Endothelial cell (in vitro differentiated cells): ENCODE measurements around the gene SDCCAG8. TPM values are rescaled to one million over a fixed set of nuclear protein-coding genes. Genes with fewer than 3 reads are reported as not detected.

Experiments
- DNase-seq: peaks from one replicate; pipeline ENCODE4 v3.0.0; 2021; ENCODE audit warnings: low spot score
- H3K27ac Mint-ChIP-seq: one replicate; pipeline ENCODE4 v1.8.0; 2021; ENCODE audit warnings: mixed read lengths, inconsistent platforms; ENCODE audit not compliant: unreplicated experiment
- H3K27me3 Mint-ChIP-seq: one replicate; pipeline ENCODE4 v1.8.0; 2021; ENCODE audit warnings: mild to moderate bottlenecking, moderate library complexity, mixed read lengths, inconsistent platforms; ENCODE audit not compliant: unreplicated experiment
- H3K36me3 Mint-ChIP-seq: one replicate; pipeline ENCODE4 v1.8.0; 2021; ENCODE audit warnings: mild to moderate bottlenecking, low read depth, mixed read lengths, inconsistent platforms; ENCODE audit not compliant: unreplicated experiment
- H3K4me1 Mint-ChIP-seq: one replicate; pipeline ENCODE4 v1.8.0; 2021; ENCODE audit warnings: mild to moderate bottlenecking, mixed read lengths, inconsistent platforms; ENCODE audit not compliant: unreplicated experiment
- H3K4me3 Mint-ChIP-seq: one replicate; pipeline ENCODE4 v1.8.0; 2021; ENCODE audit warnings: mild to moderate bottlenecking, mixed read lengths, inconsistent platforms; ENCODE audit not compliant: unreplicated experiment
- H3K9me3 Mint-ChIP-seq: one replicate; pipeline ENCODE4 v1.8.0; 2021; ENCODE audit warnings: mixed read lengths, inconsistent platforms; ENCODE audit not compliant: unreplicated experiment
- total RNA-seq: library from RNA; stranded (reverse); fragmentation: NEBNext Ultra II Directional; extraction: Animal tissue kit (Norgen Biotek cat#: 25700); gene quantifications from one replicate; pipeline ENCODE4 v1.2.1, GENCODE V29; 2021; ENCODE audit not compliant: unreplicated experiment
- TF ChIP-seq, protein P1 (sequence below): fragments of 200-600 bp; sonication (generic); IDR thresholded peaks from one replicate; pipeline ENCODE4 v1.5.0; 2021; ENCODE audit warnings: antibody characterized with exemption; ENCODE audit not compliant: unreplicated experiment

SDCCAG8 gene
- total RNA-seq, 1 donor from 2014 or later = 41.9 TPM

- peak overlapping the region; percentile 97 for H3K27ac Mint-ChIP-seq
- no peaks in the 10 kb centered on the region for H3K9me3 Mint-ChIP-seq
- TF ChIP-seq, protein P1, sequence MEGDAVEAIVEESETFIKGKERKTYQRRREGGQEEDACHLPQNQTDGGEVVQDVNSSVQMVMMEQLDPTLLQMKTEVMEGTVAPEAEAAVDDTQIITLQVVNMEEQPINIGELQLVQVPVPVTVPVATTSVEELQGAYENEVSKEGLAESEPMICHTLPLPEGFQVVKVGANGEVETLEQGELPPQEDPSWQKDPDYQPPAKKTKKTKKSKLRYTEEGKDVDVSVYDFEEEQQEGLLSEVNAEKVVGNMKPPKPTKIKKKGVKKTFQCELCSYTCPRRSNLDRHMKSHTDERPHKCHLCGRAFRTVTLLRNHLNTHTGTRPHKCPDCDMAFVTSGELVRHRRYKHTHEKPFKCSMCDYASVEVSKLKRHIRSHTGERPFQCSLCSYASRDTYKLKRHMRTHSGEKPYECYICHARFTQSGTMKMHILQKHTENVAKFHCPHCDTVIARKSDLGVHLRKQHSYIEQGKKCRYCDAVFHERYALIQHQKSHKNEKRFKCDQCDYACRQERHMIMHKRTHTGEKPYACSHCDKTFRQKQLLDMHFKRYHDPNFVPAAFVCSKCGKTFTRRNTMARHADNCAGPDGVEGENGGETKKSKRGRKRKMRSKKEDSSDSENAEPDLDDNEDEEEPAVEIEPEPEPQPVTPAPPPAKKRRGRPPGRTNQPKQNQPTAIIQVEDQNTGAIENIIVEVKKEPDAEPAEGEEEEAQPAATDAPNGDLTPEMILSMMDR = no peak
- H3K4me3 Mint-ChIP-seq = peak overlapping the region; percentile 100
- peaks cover 8% of the 10 kb centered on the region for H3K27me3 Mint-ChIP-seq
- DNase-seq = no peak
- H3K36me3 Mint-ChIP-seq = peaks cover 9% of the 10 kb centered on the region
- H3K4me1 Mint-ChIP-seq = peaks cover 34% of the 10 kb centered on the region
Observed at GRCh38 chr1:243253926-243254232, 2.0 kb upstream of the SDCCAG8 start.

DNA sequence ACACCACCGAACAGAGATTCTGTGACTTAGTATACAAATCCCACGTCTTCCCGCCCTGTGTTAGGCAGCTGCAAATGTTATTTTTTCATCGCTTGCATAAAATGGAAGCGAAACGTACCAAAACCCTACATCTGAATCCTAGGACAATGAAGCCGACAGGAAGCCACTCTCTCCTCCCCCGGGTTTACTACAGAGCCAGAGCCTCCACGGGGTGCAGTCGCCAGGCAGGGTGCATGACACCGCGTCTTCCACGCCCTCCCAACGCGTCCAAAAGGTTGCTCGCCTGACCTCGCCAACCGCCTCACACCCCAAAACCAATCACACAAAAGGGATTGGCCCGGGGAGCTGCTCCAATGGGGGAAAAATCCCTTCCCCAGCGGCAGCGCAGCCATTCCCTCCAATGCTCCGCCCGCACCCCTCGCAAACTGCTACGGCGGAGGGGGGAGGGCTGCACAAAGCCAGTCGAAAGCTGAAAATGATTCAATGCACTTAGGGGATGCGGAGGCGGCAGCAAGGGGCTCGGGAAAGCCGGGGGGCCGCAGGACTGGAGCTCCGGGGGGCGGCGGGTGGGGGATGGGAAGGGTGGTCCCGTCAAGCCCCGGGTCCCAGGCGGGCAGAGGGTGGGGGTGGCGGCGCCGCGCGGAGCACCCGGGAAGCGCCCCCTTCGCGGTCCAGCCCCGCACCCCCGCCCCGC, 1.5 kb upstream of the SDCCAG8 start:
- H3K4me3 Mint-ChIP-seq = peak overlapping the region; percentile 100
- TF ChIP-seq, protein P1 = no peak
- peak; percentile 54 for DNase-seq
- no peaks in the 10 kb centered on the region for H3K9me3 Mint-ChIP-seq
- peaks cover 35% of the 10 kb centered on the region for H3K4me1 Mint-ChIP-seq
- peaks cover 9% of the 10 kb centered on the region for H3K36me3 Mint-ChIP-seq
- H3K27me3 Mint-ChIP-seq = peaks cover 8% of the 10 kb centered on the region
- H3K27ac Mint-ChIP-seq = peak overlapping the region; percentile 97

DNA sequence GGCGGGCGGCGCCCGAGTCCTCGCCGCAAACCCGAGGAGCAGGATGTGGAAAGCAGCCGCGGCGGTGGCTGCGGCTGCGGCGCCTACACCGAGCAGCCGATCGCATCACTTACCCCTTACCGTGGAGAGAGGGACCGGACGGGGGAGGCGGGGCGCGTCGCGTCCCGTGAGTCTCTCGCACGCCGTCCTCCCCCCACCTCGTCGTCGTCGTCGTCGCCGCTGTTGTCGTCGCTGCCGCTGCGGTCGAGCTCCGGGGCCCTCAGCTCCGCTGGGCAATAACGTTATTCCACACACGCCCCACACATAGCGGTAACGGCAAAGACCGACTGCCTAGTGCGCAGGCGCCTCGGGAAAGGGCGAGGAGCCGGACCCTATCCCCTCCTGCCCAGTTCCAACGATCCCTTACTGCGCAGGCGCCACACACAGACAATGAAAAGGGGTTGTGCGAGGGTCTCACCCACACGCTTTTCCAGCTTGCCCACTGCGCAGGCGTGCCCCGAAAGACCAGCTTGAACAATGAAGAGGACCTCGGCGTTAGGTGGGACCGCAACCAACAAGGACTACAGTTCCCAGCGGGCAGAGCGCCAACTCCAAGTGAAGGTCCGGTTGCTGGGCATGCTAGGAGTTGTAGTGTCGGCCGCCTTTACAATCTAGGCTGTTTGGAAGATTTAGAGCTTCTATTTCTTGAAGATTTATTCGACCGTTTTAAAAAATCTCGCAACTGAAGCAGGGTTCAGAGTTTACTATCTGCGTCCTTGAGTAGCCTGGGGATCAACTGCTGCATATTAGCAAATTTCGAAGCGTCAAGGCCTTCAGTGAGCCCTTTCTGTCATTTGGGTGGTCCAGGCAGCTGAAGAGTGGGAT, 682 bp upstream of the SDCCAG8 start, which contains the start of gene CEP170:
TSS of gene CEP170 (minus strand) at position 355 of the 864 bp plus-strand sequence. CDS start 30,001 bp downstream, outside the sequence.
- Mint-ChIP-seq H3K4me3 (peak within 1 kb of the TSS; percentile 100), H3K27ac (peak within 1 kb of the TSS; percentile 98), H3K4me1 (peaks cover 33% of the 10 kb centered on the region), H3K27me3 (peaks cover 8% of the 10 kb centered on the region), H3K9me3 (no peaks in the 10 kb centered on the region), H3K36me3 (peaks cover 9% of the 10 kb centered on the region)
- DNase-seq = peak; percentile 98
- TF ChIP-seq, protein P1 = no peak

DNA sequence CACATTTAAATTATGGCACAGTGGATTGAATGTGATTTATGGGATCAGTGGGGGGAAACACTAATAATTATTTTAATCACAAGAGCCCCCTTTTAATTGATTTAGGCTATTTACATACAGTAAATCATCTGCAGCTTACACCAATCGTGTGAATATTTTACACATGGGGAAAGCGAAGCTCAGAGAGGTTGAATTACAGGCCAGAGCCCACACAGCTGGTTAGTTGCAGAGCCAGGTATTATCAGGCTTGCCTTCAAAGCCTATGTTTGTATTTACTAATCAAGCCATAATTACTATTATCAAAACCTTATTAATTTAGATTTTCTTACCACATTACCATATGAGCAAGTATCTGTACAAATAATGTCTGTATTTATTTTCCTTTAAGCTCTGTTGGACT, 749 bp downstream of the SDCCAG8 start:
- Mint-ChIP-seq H3K27me3 (peaks cover 8% of the 10 kb centered on the region), H3K4me3 (peak overlapping the region; percentile 97), H3K4me1 (peaks cover 27% of the 10 kb centered on the region), H3K36me3 (peaks cover 9% of the 10 kb centered on the region), H3K27ac (peak overlapping the region; percentile 88), H3K9me3 (no peaks in the 10 kb centered on the region)
- no peak for DNase-seq
- TF ChIP-seq, protein P1 = no peak

GRCh38 chr1:243257189-243257588, 1.3 kb downstream of the SDCCAG8 start:
- no peak overlapping the region for H3K4me3 Mint-ChIP-seq
- TF ChIP-seq, protein P1 = no peak
- H3K36me3 Mint-ChIP-seq = peaks cover 9% of the 10 kb centered on the region
- no peak for DNase-seq
- H3K4me1 Mint-ChIP-seq = peaks cover 21% of the 10 kb centered on the region
- H3K9me3 Mint-ChIP-seq = no peaks in the 10 kb centered on the region
- peaks cover 8% of the 10 kb centered on the region for H3K27me3 Mint-ChIP-seq
- H3K27ac Mint-ChIP-seq = no peak overlapping the region
